K562 (cell line): Measurements from ENCODE around the gene DNAAF1. TPM values are rescaled to one million over a fixed set of nuclear protein-coding genes. Genes with fewer than 3 reads are reported as not detected.

Source experiments
- BRCA1 ChIP-seq, 2 experiments: fragments of 450-650 bp in 1 of 2; sonication (generic) in 1 of 2; formaldehyde crosslinking in 1 of 2; IDR thresholded peaks; 2 replicates each; pipeline versions ENCODE4 v1.5.0 to v1.6.1; 2017 to 2020; ENCODE audit warnings: mild to moderate bottlenecking in 1 of 2, missing genetic modification reagents in 1 of 2
- CREB1 ChIP-seq, 2 experiments: sonication (generic) in 1 of 2; formaldehyde crosslinking in 1 of 2; IDR thresholded peaks; 2 replicates each; pipeline versions ENCODE4 v1.6.1 to v1.8.0; 2012 to 2022; ENCODE audit warnings: inconsistent platforms in 1 of 2, mild to moderate bottlenecking in 1 of 2, missing genetic modification reagents in 1 of 2, moderate library complexity in 1 of 2
- DMBX1 ChIP-seq: fragments of 250-450 bp; sonication (Bioruptor Pico); IDR thresholded peaks from 2 replicates; pipeline ENCODE4 v1.8.0; 2022; ENCODE audit warnings: inconsistent platforms, mild to moderate bottlenecking, moderate library complexity, borderline replicate concordance
- HNRNPL ChIP-seq: fragments of 200-400 bp; formaldehyde crosslinking; IDR thresholded peaks from 2 replicates; pipeline ENCODE4 v1.6.1; 2017; ENCODE audit warnings: low read depth, mild to moderate bottlenecking, low read length
- MBD1 ChIP-seq: fragments of 250-450 bp; sonication (Bioruptor Pico); IDR thresholded peaks from 2 replicates; pipeline ENCODE4 v1.8.0; 2022; ENCODE audit warnings: inconsistent platforms
- POLR2G ChIP-seq: fragments of 200-400 bp; formaldehyde crosslinking; IDR thresholded peaks from 2 replicates; pipeline ENCODE4 v1.6.1; 2017; ENCODE audit warnings: low read depth, mild to moderate bottlenecking, antibody characterized with exemption, low read length, moderate library complexity
- RBBP5 ChIP-seq: fragments of 200-600 bp; sonication (generic); IDR thresholded peaks from 2 replicates; pipeline ENCODE4 v1.6.1; 2012; ENCODE audit warnings: borderline replicate concordance, mild to moderate bottlenecking, low read length, control low read depth, inconsistent platforms; ENCODE audit not compliant: insufficient read depth, poor library complexity, severe bottlenecking
- RHOXF2B ChIP-seq: fragments of 250-450 bp; sonication (Bioruptor Pico); conservative IDR thresholded peaks from 2 replicates; pipeline ENCODE4 v1.5.1; 2021
- TRIM28 ChIP-seq: fragments of 450-650 bp; IDR thresholded peaks from 2 replicates; pipeline ENCODE4 v1.6.1; 2017
- ZNF224 ChIP-seq: sonication (generic); formaldehyde crosslinking; IDR thresholded peaks from 2 replicates; pipeline ENCODE4 v1.8.0; 2022; ENCODE audit warnings: mild to moderate bottlenecking, missing genetic modification reagents
- ZNF41 ChIP-seq: fragments of 250-450 bp; sonication (Bioruptor Pico); conservative IDR thresholded peaks from 2 replicates; pipeline ENCODE4 v1.4.0; 2020; ENCODE audit warnings: mild to moderate bottlenecking
- polyA plus RNA-seq, 8 experiments: library from polyadenylated mRNA; depleted of rRNA in 4 of 8; stranded (reverse) in 5 of 8; unstranded in 3 of 8; fragments of >200 nt; fragmentation: Nextera tagmentation in 2 of 8; fragmentation: Illumina TruSeq in 1 of 8; extraction: Ambion mirVana in 2 of 8; extraction: Trizol in 1 of 8; gene quantifications; 2 replicates each; pipeline versions ENCODE4 v1.2.1 to v1.2.3, GENCODE V29; 2011 to 2014; ENCODE audit warnings: inconsistent platforms in 1 of 8, missing spikeins in 1 of 8
- total RNA-seq, 7 experiments: library from RNA; depleted of rRNA in 6 of 7; stranded (reverse); fragments of >200 nt in 6 of 7; fragmentation: Illumina TruSeq in 2 of 7; extraction: Trizol in 2 of 7; gene quantifications; 2 replicates each; pipeline versions ENCODE4 v1.2.1 to v1.2.3, GENCODE V29; 2011 to 2021; ENCODE audit warnings: low replicate concordance in 1 of 7
- TF ChIP-seq, protein P1 (sequence below): fragments of 450-650 bp; IDR thresholded peaks from 2 replicates; pipeline ENCODE4 v1.6.1; 2018; ENCODE audit not compliant: partially characterized antibody
- TF ChIP-seq, protein P2 (sequence below), 2 experiments: fragments of 450-650 bp in 1 of 2; sonication (generic) in 1 of 2; formaldehyde crosslinking in 1 of 2; IDR thresholded peaks in 1 of 2; conservative IDR thresholded peaks in 1 of 2; 2 replicates each; pipeline versions ENCODE4 v1.6.1 to v1.8.1; 2016 to 2023; ENCODE audit warnings: mild to moderate bottlenecking in 2 of 2, moderate library complexity in 2 of 2, inconsistent platforms in 1 of 2, missing genetic modification reagents in 1 of 2
- TF ChIP-seq, protein P3 (sequence below), 3 experiments: IDR thresholded peaks in 2 of 3; conservative IDR thresholded peaks in 1 of 3; 2 replicates each; pipeline ENCODE4 v1.5.1; 2011 to 2012; ENCODE audit warnings: low read length in 3 of 3, mild to moderate bottlenecking in 3 of 3, control low read depth in 2 of 3, improper control_type of control experiment in 1 of 3, inconsistent platforms in 1 of 3, low read depth in 1 of 3, mixed read lengths in 1 of 3, moderate library complexity in 1 of 3; ENCODE audit not compliant: insufficient read depth in 2 of 3
- TF ChIP-seq, protein P4 (sequence below): sonication (generic); formaldehyde crosslinking; IDR thresholded peaks from 2 replicates; pipeline ENCODE4 v1.8.1; 2023; ENCODE audit warnings: mild to moderate bottlenecking, missing genetic modification reagents

Gene DNAAF1
- total and polyA plus RNA-seq, 9 of the 15 experiments (the other 6 are each of a cell fraction or from before 2014, with no cell fraction given), result 0.01 TPM; not detected in 8

- TF ChIP-seq, protein P1, sequence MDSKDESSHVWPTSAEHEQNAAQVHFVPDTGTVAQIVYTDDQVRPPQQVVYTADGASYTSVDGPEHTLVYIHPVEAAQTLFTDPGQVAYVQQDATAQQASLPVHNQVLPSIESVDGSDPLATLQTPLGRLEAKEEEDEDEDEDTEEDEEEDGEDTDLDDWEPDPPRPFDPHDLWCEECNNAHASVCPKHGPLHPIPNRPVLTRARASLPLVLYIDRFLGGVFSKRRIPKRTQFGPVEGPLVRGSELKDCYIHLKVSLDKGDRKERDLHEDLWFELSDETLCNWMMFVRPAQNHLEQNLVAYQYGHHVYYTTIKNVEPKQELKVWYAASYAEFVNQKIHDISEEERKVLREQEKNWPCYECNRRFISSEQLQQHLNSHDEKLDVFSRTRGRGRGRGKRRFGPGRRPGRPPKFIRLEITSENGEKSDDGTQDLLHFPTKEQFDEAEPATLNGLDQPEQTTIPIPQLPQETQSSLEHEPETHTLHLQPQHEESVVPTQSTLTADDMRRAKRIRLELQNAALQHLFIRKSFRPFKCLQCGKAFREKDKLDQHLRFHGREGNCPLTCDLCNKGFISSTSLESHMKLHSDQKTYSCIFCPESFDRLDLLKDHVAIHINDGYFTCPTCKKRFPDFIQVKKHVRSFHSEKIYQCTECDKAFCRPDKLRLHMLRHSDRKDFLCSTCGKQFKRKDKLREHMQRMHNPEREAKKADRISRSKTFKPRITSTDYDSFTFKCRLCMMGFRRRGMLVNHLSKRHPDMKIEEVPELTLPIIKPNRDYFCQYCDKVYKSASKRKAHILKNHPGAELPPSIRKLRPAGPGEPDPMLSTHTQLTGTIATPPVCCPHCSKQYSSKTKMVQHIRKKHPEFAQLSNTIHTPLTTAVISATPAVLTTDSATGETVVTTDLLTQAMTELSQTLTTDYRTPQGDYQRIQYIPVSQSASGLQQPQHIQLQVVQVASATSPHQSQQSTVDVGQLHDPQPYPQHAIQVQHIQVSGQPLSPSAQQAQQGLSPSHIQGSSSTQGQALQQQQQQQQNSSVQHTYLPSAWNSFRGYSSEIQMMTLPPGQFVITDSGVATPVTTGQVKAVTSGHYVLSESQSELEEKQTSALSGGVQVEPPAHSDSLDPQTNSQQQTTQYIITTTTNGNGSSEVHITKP, result peak; percentile 90
- TF ChIP-seq, protein P2, sequence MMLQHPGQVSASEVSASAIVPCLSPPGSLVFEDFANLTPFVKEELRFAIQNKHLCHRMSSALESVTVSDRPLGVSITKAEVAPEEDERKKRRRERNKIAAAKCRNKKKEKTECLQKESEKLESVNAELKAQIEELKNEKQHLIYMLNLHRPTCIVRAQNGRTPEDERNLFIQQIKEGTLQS (IDR thresholded peaks at IDR 0.05), result peak; percentile 93
- TF ChIP-seq, protein P2 (CRISPR knock-in tag; conservative IDR thresholded peaks at IDR 0.05), result no peak; the same call in 1 of the 2 replicates
- TF ChIP-seq, protein P3, sequence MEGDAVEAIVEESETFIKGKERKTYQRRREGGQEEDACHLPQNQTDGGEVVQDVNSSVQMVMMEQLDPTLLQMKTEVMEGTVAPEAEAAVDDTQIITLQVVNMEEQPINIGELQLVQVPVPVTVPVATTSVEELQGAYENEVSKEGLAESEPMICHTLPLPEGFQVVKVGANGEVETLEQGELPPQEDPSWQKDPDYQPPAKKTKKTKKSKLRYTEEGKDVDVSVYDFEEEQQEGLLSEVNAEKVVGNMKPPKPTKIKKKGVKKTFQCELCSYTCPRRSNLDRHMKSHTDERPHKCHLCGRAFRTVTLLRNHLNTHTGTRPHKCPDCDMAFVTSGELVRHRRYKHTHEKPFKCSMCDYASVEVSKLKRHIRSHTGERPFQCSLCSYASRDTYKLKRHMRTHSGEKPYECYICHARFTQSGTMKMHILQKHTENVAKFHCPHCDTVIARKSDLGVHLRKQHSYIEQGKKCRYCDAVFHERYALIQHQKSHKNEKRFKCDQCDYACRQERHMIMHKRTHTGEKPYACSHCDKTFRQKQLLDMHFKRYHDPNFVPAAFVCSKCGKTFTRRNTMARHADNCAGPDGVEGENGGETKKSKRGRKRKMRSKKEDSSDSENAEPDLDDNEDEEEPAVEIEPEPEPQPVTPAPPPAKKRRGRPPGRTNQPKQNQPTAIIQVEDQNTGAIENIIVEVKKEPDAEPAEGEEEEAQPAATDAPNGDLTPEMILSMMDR (IDR thresholded peaks at IDR 0.05 in 2 of 3, conservative IDR thresholded peaks at IDR 0.05 in 1 of 3; ENCODE audit: insufficient read depth in 2 of 3, low read depth in 1 of 3, low read length in 3 of 3), result peak in 1 of 3 experiments; percentile 19; a peak in 1 of 6 replicates
- TF ChIP-seq RHOXF2B (CRISPR knock-in tag) (0 out of 2 replicates have a peak, but pooled peaks have one; percentile 40), ZNF41 (CRISPR knock-in tag) (peak; percentile 11), HNRNPL (no peak), CREB1 (IDR thresholded peaks at IDR 0.05) (no peak), CREB1 (CRISPR knock-in tag; IDR thresholded peaks at IDR 0.05) (peak; percentile 66), RBBP5 (peak; percentile 77), DMBX1 (CRISPR knock-in tag) (0 out of 2 replicates have a peak, but pooled peaks have one; percentile 42), POLR2G (peak; percentile 46; the same call in 1 of the 2 replicates), ZNF224 (CRISPR knock-in tag) (no peak), BRCA1 (IDR thresholded peaks at IDR 0.05) (no peak), BRCA1 (CRISPR knock-in tag; IDR thresholded peaks at IDR 0.05) (no peak), TRIM28 (0 out of 2 replicates have a peak, but pooled peaks have one; percentile 44), MBD1 (no peak)
- TF ChIP-seq, protein P4, sequence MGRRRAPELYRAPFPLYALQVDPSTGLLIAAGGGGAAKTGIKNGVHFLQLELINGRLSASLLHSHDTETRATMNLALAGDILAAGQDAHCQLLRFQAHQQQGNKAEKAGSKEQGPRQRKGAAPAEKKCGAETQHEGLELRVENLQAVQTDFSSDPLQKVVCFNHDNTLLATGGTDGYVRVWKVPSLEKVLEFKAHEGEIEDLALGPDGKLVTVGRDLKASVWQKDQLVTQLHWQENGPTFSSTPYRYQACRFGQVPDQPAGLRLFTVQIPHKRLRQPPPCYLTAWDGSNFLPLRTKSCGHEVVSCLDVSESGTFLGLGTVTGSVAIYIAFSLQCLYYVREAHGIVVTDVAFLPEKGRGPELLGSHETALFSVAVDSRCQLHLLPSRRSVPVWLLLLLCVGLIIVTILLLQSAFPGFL (CRISPR knock-in tag), result no peak
These were observed 6.1 kb upstream of the DNAAF1 start (continued) for GRCh38 chr16:84138824-84139627.
